Urinary bladder (tissue), 4 donors: ENCODE data around the gene ALB. TPM values are rescaled to one million over a fixed set of nuclear protein-coding genes. Genes with fewer than 3 reads are reported as not detected.

Experiments
- DNase-seq: peaks from one replicate; pipeline ENCODE4 v3.0.0-alpha.2; 2015; ENCODE audit errors: extremely low spot score
- H3K27ac ChIP-seq: one replicate; pipeline ENCODE4 v1.5.1; 2013; ENCODE audit warnings: low read depth, mild to moderate bottlenecking, moderate library complexity
- H3K36me3 ChIP-seq: one replicate; pipeline ENCODE4 v1.6.1; 2013; ENCODE audit warnings: mild to moderate bottlenecking, moderate library complexity; ENCODE audit not compliant: insufficient read depth
- H3K4me1 ChIP-seq: one replicate; pipeline ENCODE4 v1.6.1; 2013; ENCODE audit warnings: mild to moderate bottlenecking, moderate library complexity; ENCODE audit not compliant: insufficient read depth
- H3K4me3 ChIP-seq: one replicate; pipeline ENCODE4 v1.5.1; 2013; ENCODE audit warnings: low read depth, low read length
- WGBS: extraction: QIAGEN DNeasy Blood & Tissue Kit; methylation state at CpG from one replicate; pipeline ENCODE4 v1.1.7; 2013; 5-methylcytosine and 5-hydroxymethylcytosine counted together
- polyA plus RNA-seq: library from polyadenylated mRNA; stranded (reverse); fragments of 200-250 nt; gene quantifications from one replicate; pipeline ENCODE4 v1.2.3, GENCODE V29; 2013
- total RNA-seq: library from RNA; depleted of rRNA; stranded (reverse); fragments of >200 nt; gene quantifications from one replicate; pipeline ENCODE4 v1.2.3, GENCODE V29; 2014
- donor health status: healthy with polysubstance abuse.
- donor health status: healthy.

Gene ALB
- total and polyA plus RNA-seq, 2 donors, result 0.32 to 20.0 TPM

DNA sequence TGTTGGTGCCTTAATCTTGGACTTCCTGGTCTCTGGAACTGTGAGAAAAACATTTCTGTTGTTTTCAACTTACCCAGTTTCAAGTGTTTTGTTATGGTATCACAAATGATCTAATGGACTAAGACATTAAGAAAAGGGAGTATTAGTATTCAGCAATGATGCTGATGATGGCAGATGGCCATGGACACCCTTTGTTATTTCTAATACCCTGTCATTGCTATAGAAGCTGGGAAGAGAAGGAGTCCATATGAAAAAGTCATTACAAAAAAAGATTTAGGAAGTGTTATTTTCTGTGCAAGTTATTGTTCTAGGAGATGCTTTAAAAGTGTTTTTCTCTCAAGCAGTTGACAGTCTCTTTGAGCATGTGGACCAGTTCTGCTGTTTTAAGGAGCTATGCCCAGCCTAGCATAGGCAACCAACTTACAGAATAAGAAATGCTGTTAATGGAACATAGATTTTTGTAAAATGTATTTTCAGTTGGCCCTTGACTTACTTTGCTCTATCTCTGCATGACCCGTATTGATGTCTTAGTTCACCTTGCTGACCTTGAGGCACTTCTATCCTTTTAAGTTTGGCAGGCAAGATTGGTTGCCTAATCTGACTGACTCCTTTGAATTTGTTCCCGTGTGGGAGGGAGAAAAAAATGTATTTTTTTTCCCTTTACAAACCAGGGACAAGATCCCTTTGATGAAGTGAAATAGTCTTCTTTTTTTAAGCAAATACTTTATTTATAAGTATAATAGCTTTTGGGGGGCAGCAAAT, 25.9 kb downstream of the ALB start:
- H3K4me1 ChIP-seq, result no peaks in the 10 kb centered on the region
- H3K36me3 ChIP-seq, result no peaks in the 10 kb centered on the region
- no peak overlapping the region for H3K4me3 ChIP-seq
- DNase-seq, result no peak
- 75% methylated on average over 2 of the region's 2 CpGs for WGBS
- no peak overlapping the region for H3K27ac ChIP-seq

DNA sequence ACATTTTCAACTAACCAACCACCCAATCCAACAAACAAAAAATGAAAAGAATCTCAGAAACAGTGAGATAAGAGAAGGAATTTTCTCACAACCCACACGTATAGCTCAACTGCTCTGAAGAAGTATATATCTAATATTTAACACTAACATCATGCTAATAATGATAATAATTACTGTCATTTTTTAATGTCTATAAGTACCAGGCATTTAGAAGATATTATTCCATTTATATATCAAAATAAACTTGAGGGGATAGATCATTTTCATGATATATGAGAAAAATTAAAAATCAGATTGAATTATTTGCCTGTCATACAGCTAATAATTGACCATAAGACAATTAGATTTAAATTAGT, 27.7 kb downstream of the ALB start:
- WGBS, result 46% methylated on average over 1 of the region's 1 CpG

DNA sequence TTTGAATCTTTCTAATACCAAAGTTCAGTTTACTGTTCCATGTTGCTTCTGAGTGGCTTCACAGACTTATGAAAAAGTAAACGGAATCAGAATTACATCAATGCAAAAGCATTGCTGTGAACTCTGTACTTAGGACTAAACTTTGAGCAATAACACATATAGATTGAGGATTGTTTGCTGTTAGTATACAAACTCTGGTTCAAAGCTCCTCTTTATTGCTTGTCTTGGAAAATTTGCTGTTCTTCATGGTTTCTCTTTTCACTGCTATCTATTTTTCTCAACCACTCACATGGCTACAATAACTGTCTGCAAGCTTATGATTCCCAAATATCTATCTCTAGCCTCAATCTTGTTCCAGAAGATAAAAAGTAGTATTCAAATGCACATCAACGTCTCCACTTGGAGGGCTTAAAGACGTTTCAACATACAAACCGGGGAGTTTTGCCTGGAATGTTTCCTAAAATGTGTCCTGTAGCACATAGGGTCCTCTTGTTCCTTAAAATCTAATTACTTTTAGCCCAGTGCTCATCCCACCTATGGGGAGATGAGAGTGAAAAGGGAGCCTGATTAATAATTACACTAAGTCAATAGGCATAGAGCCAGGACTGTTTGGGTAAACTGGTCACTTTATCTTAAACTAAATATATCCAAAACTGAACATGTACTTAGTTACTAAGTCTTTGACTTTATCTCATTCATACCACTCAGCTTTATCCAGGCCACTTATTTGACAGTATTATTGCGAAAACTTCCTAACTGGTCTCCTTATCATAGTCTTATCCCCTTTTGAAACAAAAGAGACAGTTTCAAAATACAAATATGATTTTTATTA, 28.3 kb downstream of the ALB start:
- Histone ChIP-seq H3K4me3 (no peak overlapping the region), H3K27ac (no peak overlapping the region), H3K36me3 (no peaks in the 10 kb centered on the region), H3K4me1 (no peaks in the 10 kb centered on the region)
- no peak for DNase-seq
- WGBS, result 45% methylated on average over 5 of the region's 5 CpGs

More for the DNA sequence above, 27.7 kb downstream of the ALB start:
- Histone ChIP-seq H3K4me1 (no peaks in the 10 kb centered on the region), H3K36me3 (no peaks in the 10 kb centered on the region), H3K4me3 (no peak overlapping the region), H3K27ac (no peak overlapping the region)
- no peak for DNase-seq

DNA sequence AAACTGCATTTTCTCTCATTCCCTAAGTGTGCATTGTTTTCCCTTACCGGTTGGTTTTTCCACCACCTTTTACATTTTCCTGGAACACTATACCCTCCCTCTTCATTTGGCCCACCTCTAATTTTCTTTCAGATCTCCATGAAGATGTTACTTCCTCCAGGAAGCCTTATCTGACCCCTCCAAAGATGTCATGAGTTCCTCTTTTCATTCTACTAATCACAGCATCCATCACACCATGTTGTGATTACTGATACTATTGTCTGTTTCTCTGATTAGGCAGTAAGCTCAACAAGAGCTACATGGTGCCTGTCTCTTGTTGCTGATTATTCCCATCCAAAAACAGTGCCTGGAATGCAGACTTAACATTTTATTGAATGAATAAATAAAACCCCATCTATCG, 29.1 kb downstream of the ALB start:
- Histone ChIP-seq H3K4me1 (no peaks in the 10 kb centered on the region), H3K27ac (no peak overlapping the region), H3K4me3 (no peak overlapping the region), H3K36me3 (no peaks in the 10 kb centered on the region)
- WGBS, result 65% methylated on average over 2 of the region's 2 CpGs
- no peak for DNase-seq

DNA sequence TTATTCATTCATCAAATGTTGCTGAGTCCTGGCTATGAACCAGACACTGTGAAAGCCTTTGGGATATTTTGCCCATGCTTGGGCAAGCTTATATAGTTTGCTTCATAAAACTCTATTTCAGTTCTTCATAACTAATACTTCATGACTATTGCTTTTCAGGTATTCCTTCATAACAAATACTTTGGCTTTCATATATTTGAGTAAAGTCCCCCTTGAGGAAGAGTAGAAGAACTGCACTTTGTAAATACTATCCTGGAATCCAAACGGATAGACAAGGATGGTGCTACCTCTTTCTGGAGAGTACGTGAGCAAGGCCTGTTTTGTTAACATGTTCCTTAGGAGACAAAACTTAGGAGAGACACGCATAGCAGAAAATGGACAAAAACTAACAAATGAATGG, 30.2 kb downstream of the ALB start:
- no peak for DNase-seq
- Histone ChIP-seq H3K4me3 (no peak overlapping the region), H3K4me1 (no peaks in the 10 kb centered on the region), H3K36me3 (no peaks in the 10 kb centered on the region), H3K27ac (no peak overlapping the region)
- 49% methylated on average over 3 of the region's 3 CpGs for WGBS

DNA sequence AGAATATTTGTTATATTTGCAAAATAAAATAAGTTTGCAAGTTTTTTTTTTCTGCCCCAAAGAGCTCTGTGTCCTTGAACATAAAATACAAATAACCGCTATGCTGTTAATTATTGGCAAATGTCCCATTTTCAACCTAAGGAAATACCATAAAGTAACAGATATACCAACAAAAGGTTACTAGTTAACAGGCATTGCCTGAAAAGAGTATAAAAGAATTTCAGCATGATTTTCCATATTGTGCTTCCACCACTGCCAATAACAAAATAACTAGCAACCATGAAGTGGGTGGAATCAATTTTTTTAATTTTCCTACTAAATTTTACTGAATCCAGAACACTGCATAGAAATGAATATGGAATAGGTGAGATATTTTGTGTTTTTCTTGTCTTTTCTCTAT, 31.9 kb downstream of the ALB start, which contains the start of gene AFP:
Gene AFP (plus strand): TSS at position 238 of the 400 bp plus-strand sequence. CDS start 42 bp downstream, at position 280.
- Histone ChIP-seq H3K4me3 (no peak within 1 kb of the TSS), H3K36me3 (no peaks in the 10 kb centered on the region), H3K4me1 (no peaks in the 10 kb centered on the region), H3K27ac (no peak within 1 kb of the TSS)
- no peak for DNase-seq
- WGBS, result 82% methylated on average over 1 of the region's 1 CpG

DNA sequence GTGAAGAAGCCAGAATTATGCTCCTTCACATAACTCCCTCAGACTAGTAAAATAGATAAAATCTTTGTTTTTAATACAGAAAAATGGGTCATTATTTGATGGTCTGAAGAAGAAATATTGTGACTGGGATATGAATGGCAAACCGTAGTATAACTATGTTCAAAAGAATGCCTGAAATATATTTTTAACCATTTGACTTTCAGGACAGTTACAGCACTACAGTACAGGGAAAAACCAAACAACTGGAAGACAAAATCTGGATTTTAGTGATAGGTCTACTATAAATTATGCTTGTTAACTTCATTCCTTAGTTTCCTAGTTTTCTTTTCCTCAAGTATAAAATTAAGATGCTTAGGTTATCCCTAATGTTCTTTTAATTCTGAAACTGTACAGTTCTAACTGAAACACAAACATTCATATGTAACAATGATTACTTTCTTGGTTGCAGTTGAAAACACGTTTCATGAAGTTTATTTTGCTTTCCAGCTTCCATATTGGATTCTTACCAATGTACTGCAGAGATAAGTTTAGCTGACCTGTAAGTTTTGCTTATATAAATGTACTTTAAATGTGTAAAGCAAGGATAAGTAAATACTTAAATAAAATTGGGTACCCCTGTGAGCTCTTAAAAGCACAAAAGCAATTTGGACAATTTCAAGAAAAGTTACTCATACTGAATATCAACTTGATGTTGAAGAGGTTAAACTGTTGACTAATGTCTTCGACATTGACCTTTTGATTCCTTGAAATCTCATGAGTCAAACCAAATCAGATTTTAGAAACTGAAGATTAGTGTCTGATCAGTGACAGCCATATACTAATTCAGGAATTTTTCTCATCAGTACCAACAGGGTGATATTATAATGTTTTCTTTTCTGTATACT, 32.8 kb downstream of the ALB start:
- 57% methylated on average over 3 of the region's 3 CpGs for WGBS
- H3K4me1 ChIP-seq, result no peaks in the 10 kb centered on the region
- no peak overlapping the region for H3K27ac ChIP-seq
- H3K4me3 ChIP-seq, result no peak overlapping the region
- no peaks in the 10 kb centered on the region for H3K36me3 ChIP-seq
- no peak for DNase-seq

DNA sequence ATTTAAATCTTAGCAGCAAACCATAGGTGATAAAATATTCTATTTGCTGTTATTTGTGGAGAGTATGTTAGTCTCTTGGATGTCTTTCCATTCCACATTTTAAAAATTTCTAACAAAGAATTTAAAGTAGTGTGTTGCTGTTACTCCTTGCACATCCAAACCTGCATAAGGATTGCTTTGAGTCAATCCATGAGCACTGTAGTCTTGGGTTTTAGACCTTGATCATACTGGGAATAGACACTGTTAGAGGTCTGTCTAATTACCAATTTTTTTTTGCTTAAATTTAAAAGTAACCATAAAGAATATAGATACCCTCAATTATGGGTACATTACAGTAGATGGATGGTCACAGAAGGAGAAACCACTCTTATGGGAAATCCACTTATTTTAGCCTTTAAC, 33.5 kb downstream of the ALB start:
- no peak for DNase-seq
- H3K36me3 ChIP-seq, result no peaks in the 10 kb centered on the region
- no peaks in the 10 kb centered on the region for H3K4me1 ChIP-seq
- H3K27ac ChIP-seq, result no peak overlapping the region
- no peak overlapping the region for H3K4me3 ChIP-seq

DNA sequence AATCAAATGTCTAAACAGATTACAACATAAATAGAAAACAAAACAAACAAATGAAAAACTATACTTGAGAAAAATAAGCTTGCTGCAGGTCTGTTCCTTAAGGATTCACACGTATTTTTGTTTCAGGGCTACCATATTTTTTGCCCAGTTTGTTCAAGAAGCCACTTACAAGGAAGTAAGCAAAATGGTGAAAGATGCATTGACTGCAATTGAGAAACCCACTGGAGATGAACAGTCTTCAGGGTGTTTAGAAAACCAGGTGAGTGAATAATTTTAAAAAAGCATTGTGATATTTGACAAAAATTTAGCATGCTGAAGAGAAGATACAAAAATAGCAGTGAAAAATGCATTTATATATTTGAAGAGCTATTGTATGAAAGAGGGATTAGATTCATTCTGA, 34.0 kb downstream of the ALB start:
- WGBS, result 82% methylated on average over 1 of the region's 1 CpG
- DNase-seq, result no peak
- Histone ChIP-seq H3K36me3 (no peaks in the 10 kb centered on the region), H3K4me1 (no peaks in the 10 kb centered on the region), H3K27ac (no peak overlapping the region), H3K4me3 (no peak overlapping the region)

DNA sequence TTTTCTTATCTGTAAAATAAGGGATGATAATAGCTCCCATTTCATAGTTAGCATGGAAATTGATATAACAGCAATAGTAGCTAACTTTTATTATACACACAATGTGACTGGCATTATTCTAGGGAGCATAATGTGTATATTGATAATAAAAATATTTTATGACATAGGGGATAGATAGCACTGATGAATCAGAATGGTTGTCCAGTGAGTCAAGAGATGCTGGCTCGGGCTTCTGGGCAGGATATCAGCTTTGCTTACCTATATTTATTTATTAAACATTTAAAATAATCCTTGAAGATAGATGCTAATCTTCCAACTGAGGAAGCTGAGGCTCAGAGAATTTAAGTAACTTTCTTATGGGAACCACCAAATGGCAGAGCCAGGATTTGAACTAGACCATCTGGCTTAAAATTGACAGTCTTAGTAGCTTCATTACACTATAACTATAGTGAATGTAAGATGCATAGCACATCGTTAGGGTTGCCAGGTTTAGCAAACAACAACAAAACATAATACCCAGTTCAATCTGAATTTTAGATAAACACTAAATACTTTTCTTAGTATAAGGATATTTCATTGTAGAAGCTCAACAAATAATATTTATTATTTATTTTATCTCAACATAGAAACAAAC, 34.6 kb downstream of the ALB start:
- Histone ChIP-seq H3K4me1 (no peaks in the 10 kb centered on the region), H3K36me3 (no peaks in the 10 kb centered on the region), H3K4me3 (no peak overlapping the region), H3K27ac (no peak overlapping the region)
- 48% methylated on average over 2 of the region's 2 CpGs for WGBS
- no peak for DNase-seq

DNA sequence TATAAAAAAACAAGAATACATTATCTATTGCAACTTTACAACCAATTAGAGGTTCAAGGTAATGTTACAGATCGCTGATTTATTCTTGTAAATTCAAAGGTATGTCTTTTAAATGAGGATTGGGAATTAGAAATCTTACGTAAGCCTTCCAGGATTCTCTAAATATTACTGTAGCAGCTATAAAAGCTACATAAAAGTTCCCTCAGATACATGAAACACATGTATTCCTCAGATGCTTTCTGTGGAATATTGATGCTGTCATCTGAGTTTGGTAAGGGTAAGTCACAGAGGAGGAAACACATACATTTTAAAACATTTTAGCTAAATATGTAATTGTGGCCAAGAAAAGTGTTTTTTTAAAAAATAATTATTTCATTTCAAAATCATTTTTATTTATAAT, 35.4 kb downstream of the ALB start:
- 54% methylated on average over 2 of the region's 2 CpGs for WGBS
- no peak overlapping the region for H3K27ac ChIP-seq
- no peaks in the 10 kb centered on the region for H3K36me3 ChIP-seq
- no peak overlapping the region for H3K4me3 ChIP-seq
- no peak for DNase-seq
- H3K4me1 ChIP-seq, result no peaks in the 10 kb centered on the region

DNA sequence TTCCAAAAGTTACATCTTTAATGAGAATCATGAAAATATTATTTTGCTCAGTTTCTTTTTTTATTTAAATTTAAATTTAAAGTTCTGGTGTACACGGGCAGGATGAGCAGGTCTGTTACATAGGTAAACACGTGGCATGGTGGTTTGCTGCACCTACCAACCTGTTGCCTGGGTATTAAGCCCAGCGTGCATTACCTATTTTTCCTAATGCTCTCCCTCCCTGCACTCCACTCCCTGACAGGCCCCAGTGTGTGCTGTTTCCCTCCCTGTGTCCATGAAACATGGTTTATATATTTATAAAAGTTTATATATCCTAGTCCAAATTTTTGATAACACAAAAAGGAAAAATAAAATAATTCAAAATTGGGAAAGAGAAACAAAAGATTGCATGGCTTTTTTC, 35.9 kb downstream of the ALB start:
- Histone ChIP-seq H3K27ac (no peak overlapping the region), H3K4me1 (no peaks in the 10 kb centered on the region), H3K36me3 (no peaks in the 10 kb centered on the region), H3K4me3 (no peak overlapping the region)
- WGBS, result 77% methylated on average over 3 of the region's 3 CpGs
- no peak for DNase-seq

DNA sequence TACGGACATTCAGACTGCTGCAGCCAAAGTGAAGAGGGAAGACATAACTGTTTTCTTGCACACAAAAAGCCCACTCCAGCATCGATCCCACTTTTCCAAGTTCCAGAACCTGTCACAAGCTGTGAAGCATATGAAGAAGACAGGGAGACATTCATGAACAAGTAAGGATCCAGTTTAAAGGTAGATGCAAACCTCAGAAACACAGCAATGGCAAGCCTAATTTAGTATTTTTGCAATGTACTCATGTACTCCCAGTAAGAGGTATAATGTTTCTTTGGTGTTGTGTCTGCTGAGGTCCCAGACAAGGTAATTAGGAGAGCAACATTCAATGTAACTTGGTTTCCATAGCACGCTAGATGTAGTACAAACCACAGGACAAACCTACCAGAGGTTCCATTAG, 36.6 kb downstream of the ALB start:
- no peak for DNase-seq
- Histone ChIP-seq H3K36me3 (no peaks in the 10 kb centered on the region), H3K4me1 (no peaks in the 10 kb centered on the region), H3K27ac (no peak overlapping the region), H3K4me3 (no peak overlapping the region)
- 89% methylated on average over 3 of the region's 3 CpGs for WGBS
